Stimulated activated CD4-positive, alpha-beta T cell treated with anti-CD3 and anti-CD28 coated beads, Interleukin-1b, Interleukin-23, amount 100 ng/mL, for 48 hours (primary cell): ENCODE results near the gene FANCM.

Experiments
- DNase-seq: peaks from one replicate; pipeline ENCODE4 v3.0.0-alpha.2; 2020

The FANCM gene

GRCh38 chr14:45246691-45247090 is 111.0 kb downstream of the FANCM start:
- DNase-seq = no peak

- DNase-seq = no peak
Measured at GRCh38 chr14:45247427-45247826, 111.7 kb downstream of the FANCM start.

GRCh38 chr14:45249856-45250575 is 114.3 kb downstream of the FANCM start:
- DNase-seq = no peak
